Measurements from ENCODE around the gene ZNF212.

GRCh38 chr7:149266451-149266850, 27.0 kb downstream of the ZNF212 start:
- TF ChIP-seq POLR2AphosphoS5 (IDR thresholded peaks at IDR 0.05) (no peak), EP300 (IDR thresholded peaks at IDR 0.05) (no peak)
